Astrocyte (in vitro differentiated cells and primary cell): ENCODE results near the gene CRBN. TPM values are rescaled to one million over a fixed set of nuclear protein-coding genes. Genes with fewer than 3 reads are reported as not detected.

ENCODE experiments used
- DNase-seq: peaks from one replicate; pipeline ENCODE4 v3.0.0-alpha.2; 2010; ENCODE audit warnings: low read depth
- FAIRE-seq: peaks from 2 replicates; lab custom pipeline; 2011; peaks lifted over from hg19 to GRCh38; lab: Jason Lieb, UNC
- H2AFZ ChIP-seq: 2 replicates; pipeline ENCODE4 v1.6.0; 2012; ENCODE audit warnings: low read depth, low read length, inconsistent platforms
- H3K27ac ChIP-seq: 2 replicates; pipeline ENCODE4 v1.5.1; 2011; ENCODE audit warnings: low read depth, low read length, inconsistent platforms
- H3K27me3 ChIP-seq: 2 replicates; pipeline ENCODE4 v1.6.0; 2011; ENCODE audit warnings: low read length, inconsistent platforms; ENCODE audit not compliant: insufficient read depth
- H3K36me3 ChIP-seq: 2 replicates; pipeline ENCODE4 v1.5.1; 2011; ENCODE audit warnings: low read length, inconsistent platforms; ENCODE audit not compliant: insufficient read depth
- H3K4me1 ChIP-seq: 2 replicates; pipeline ENCODE4 v1.5.1; 2011; ENCODE audit warnings: low read length, inconsistent platforms; ENCODE audit not compliant: insufficient read depth
- H3K4me2 ChIP-seq: 2 replicates; pipeline ENCODE4 v1.6.0; 2012; ENCODE audit warnings: low read length, inconsistent platforms
- H3K4me3 ChIP-seq: 2 replicates; pipeline ENCODE4 v1.5.1; 2011; ENCODE audit warnings: low read depth, mild to moderate bottlenecking, low read length, inconsistent platforms; ENCODE audit not compliant: insufficient read depth
- H3K79me2 ChIP-seq: 2 replicates; pipeline ENCODE4 v1.6.0; 2012; ENCODE audit warnings: mild to moderate bottlenecking, low read length, inconsistent platforms; ENCODE audit not compliant: insufficient read depth
- H3K9ac ChIP-seq: 2 replicates; pipeline ENCODE4 v1.6.0; 2012; ENCODE audit warnings: mild to moderate bottlenecking, low read length, inconsistent platforms
- H3K9me3 ChIP-seq: 2 replicates; pipeline ENCODE4 v1.5.1; 2012; ENCODE audit warnings: low read depth, mild to moderate bottlenecking, low read length, inconsistent platforms; ENCODE audit not compliant: insufficient read depth
- H4K20me1 ChIP-seq: 2 replicates; pipeline ENCODE4 v1.6.0; 2012; ENCODE audit warnings: low read length, inconsistent platforms; ENCODE audit not compliant: insufficient read depth
- H3K27ac Mint-ChIP-seq: one replicate; pipeline ENCODE4 v1.8.0; 2021; ENCODE audit warnings: mild to moderate bottlenecking, mixed read lengths; ENCODE audit not compliant: unreplicated experiment
- H3K27me3 Mint-ChIP-seq: one replicate; pipeline ENCODE4 v1.8.0; 2021; ENCODE audit warnings: low read depth, mixed read lengths; ENCODE audit not compliant: unreplicated experiment
- H3K36me3 Mint-ChIP-seq: one replicate; pipeline ENCODE4 v1.8.0; 2021; ENCODE audit warnings: low read depth, mixed read lengths; ENCODE audit not compliant: unreplicated experiment
- H3K4me1 Mint-ChIP-seq: one replicate; pipeline ENCODE4 v1.8.0; 2021; ENCODE audit warnings: low read depth, mixed read lengths; ENCODE audit not compliant: unreplicated experiment
- H3K4me3 Mint-ChIP-seq: one replicate; pipeline ENCODE4 v1.8.0; 2021; ENCODE audit warnings: mild to moderate bottlenecking, moderate library complexity, mixed read lengths; ENCODE audit not compliant: unreplicated experiment
- H3K9me3 Mint-ChIP-seq: one replicate; pipeline ENCODE4 v1.8.0; 2021; ENCODE audit warnings: mild to moderate bottlenecking, mixed read lengths; ENCODE audit not compliant: unreplicated experiment
- EZH2 ChIP-seq: IDR thresholded peaks from 2 replicates; pipeline ENCODE4 v1.6.1; 2012; ENCODE audit warnings: mild to moderate bottlenecking, low read length, inconsistent platforms; ENCODE audit not compliant: insufficient read depth
- total RNA-seq: library from RNA; stranded (reverse); gene quantifications from 2 replicates; pipeline ENCODE4 v1.2.1, GENCODE V29; 2021
- TF ChIP-seq, protein P1 (sequence below): IDR thresholded peaks from 2 replicates; pipeline ENCODE4 v1.5.1; 2011; ENCODE audit warnings: low read depth, mild to moderate bottlenecking, inconsistent platforms, low read length, moderate library complexity; ENCODE audit not compliant: insufficient read depth

CRBN gene
- total RNA-seq, 1 donor from 2014 or later: 26.1 TPM

DNA sequence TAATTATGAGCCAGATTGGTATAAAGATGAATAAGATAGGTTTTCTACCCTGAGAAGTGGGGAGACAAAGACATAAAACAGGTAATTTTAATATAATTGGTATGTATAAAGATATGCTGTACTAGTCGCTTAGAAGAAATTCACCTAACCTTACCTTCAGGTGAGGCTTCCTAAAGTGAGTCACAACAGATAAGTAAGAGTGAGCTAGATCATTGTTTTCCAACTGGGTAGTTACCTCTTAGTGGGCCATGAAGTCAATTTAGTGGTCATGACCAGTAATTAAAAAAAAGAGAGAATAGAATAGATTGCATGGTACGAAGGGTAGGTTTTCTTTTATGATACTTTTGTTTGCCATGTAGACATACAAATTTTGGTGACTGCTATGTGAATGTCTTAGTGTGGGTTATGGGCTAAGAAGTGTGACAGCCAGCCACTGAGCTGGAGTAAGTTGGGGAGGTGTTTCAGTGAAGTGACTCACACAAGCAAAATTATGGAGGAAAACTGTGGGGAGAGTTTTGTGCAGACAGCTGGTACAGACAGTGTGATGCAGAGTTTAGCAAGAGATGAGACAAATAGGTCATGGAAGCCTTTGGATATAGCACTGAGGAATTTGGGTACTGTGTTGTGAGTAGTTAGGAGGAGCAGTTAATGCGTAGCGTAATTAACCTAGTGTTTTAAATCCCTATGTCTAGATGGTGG is 44.6 kb downstream of the CRBN start:
- Histone ChIP-seq H3K27ac (no peak overlapping the region), H3K4me2 (no peak overlapping the region), H3K4me1 (no peaks in the 10 kb centered on the region), H3K79me2 (peaks cover 51% of the 10 kb centered on the region), H2AFZ (no peak overlapping the region), H3K36me3 (peaks cover 32% of the 10 kb centered on the region), H3K4me3 (no peak overlapping the region), H3K9me3 (no peaks in the 10 kb centered on the region), H3K27me3 (no peaks in the 10 kb centered on the region), H4K20me1 (peaks cover 50% of the 10 kb centered on the region), H3K9ac (no peak overlapping the region)
- Mint-ChIP-seq H3K9me3 (no peaks in the 10 kb centered on the region), H3K27ac (peak overlapping the region; percentile 41), H3K4me3 (no peak overlapping the region), H3K27me3 (no peaks in the 10 kb centered on the region), H3K4me1 (peaks cover 10% of the 10 kb centered on the region), H3K36me3 (no peaks in the 10 kb centered on the region)
- FAIRE-seq (no peak), DNase-seq (no peak)
- TF ChIP-seq EZH2: no peak
- TF ChIP-seq, protein P1, sequence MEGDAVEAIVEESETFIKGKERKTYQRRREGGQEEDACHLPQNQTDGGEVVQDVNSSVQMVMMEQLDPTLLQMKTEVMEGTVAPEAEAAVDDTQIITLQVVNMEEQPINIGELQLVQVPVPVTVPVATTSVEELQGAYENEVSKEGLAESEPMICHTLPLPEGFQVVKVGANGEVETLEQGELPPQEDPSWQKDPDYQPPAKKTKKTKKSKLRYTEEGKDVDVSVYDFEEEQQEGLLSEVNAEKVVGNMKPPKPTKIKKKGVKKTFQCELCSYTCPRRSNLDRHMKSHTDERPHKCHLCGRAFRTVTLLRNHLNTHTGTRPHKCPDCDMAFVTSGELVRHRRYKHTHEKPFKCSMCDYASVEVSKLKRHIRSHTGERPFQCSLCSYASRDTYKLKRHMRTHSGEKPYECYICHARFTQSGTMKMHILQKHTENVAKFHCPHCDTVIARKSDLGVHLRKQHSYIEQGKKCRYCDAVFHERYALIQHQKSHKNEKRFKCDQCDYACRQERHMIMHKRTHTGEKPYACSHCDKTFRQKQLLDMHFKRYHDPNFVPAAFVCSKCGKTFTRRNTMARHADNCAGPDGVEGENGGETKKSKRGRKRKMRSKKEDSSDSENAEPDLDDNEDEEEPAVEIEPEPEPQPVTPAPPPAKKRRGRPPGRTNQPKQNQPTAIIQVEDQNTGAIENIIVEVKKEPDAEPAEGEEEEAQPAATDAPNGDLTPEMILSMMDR: no peak

DNA sequence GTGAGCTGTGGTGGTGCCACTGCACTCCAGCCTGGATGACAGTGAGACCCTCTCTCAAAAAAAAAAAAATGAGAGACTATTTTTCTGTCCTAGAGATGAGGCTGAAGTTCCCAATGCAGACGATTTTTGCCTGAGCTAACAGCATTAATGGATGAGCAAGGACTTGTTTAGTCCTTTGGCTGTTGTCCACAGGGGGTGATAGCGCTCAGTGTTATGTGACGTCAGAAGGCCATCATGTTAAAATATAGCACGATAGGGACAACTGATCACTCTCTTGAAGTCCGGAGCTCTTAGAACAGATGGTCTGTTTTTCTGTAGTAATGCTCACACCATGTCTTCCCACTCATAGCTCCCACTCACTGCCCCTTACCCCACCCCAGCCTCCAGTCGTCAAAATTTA is 46.0 kb downstream of the CRBN start:
- peaks cover 39% of the 10 kb centered on the region for H3K36me3 ChIP-seq
- no peak for FAIRE-seq
- no peaks in the 10 kb centered on the region for H3K9me3 Mint-ChIP-seq

More for the DNA sequence above, 46.0 kb downstream of the CRBN start:
- Histone ChIP-seq H3K27me3 (no peaks in the 10 kb centered on the region), H3K9me3 (no peaks in the 10 kb centered on the region), H3K4me1 (no peaks in the 10 kb centered on the region), H3K9ac (no peak overlapping the region), H2AFZ (no peak overlapping the region), H3K4me3 (no peak overlapping the region), H3K79me2 (peaks cover 61% of the 10 kb centered on the region), H3K27ac (no peak overlapping the region), H3K4me2 (no peak overlapping the region), H4K20me1 (peaks cover 42% of the 10 kb centered on the region)
- TF ChIP-seq, protein P1: no peak
- TF ChIP-seq EZH2: no peak
- Mint-ChIP-seq H3K4me3 (no peak overlapping the region), H3K27me3 (no peaks in the 10 kb centered on the region), H3K27ac (no peak overlapping the region), H3K4me1 (peaks cover 10% of the 10 kb centered on the region), H3K36me3 (peaks cover 2% of the 10 kb centered on the region)
- no peak for DNase-seq
